H1 (cell line): ENCODE results near the gene ASTN1. TPM values are rescaled to one million over a fixed set of nuclear protein-coding genes. Genes with fewer than 3 reads are reported as not detected.

ENCODE experiments used
- CHD2 ChIP-seq: IDR thresholded peaks from 2 replicates; pipeline ENCODE4 v1.6.1; 2012; ENCODE audit warnings: low read length, improper control_type of control experiment
- CREB1 ChIP-seq: IDR thresholded peaks from 2 replicates; pipeline ENCODE4 v1.6.1; 2012; ENCODE audit warnings: inconsistent platforms
- EGR1 ChIP-seq: IDR thresholded peaks from 2 replicates; pipeline ENCODE4 v1.6.1; 2011; ENCODE audit warnings: low read depth, low read length, borderline replicate concordance
- HDAC6 ChIP-seq: IDR thresholded peaks from one replicate; pipeline ENCODE4 v1.7.1; 2012; ENCODE audit warnings: low read depth, mild to moderate bottlenecking, inconsistent platforms, low read length, moderate library complexity
- JUN ChIP-seq: IDR thresholded peaks from 2 replicates; pipeline ENCODE4 v1.6.1; 2011; ENCODE audit warnings: low read depth, mild to moderate bottlenecking, improper control_type of control experiment, low read length
- KDM5A ChIP-seq: fragments of 200-600 bp; IDR thresholded peaks from 2 replicates; pipeline ENCODE4 v1.7.1; 2012; ENCODE audit warnings: mild to moderate bottlenecking, low read length, inconsistent platforms, mixed read lengths
- MAFK ChIP-seq: IDR thresholded peaks from 2 replicates; pipeline ENCODE4 v1.6.1; 2012; ENCODE audit warnings: low read depth, mild to moderate bottlenecking, improper control_type of control experiment, low read length
- NANOG ChIP-seq: IDR thresholded peaks from 2 replicates; pipeline ENCODE4 v1.6.1; 2011; ENCODE audit warnings: low read length, low read depth, mild to moderate bottlenecking, inconsistent platforms; ENCODE audit not compliant: insufficient read depth, poor library complexity, severe bottlenecking
- POU5F1 ChIP-seq: IDR thresholded peaks from 2 replicates; pipeline ENCODE4 v1.6.1; 2011; ENCODE audit warnings: low read depth, mild to moderate bottlenecking, low read length, moderate library complexity
- RXRA ChIP-seq: IDR thresholded peaks from 2 replicates; pipeline ENCODE4 v1.6.1; 2011; ENCODE audit warnings: low read depth, mild to moderate bottlenecking, low read length, moderate library complexity; ENCODE audit not compliant: insufficient read depth
- SIRT6 ChIP-seq: IDR thresholded peaks from one replicate; pipeline ENCODE4 v1.7.1; 2012; ENCODE audit warnings: low read length, inconsistent platforms
- SIX5 ChIP-seq: IDR thresholded peaks from 2 replicates; pipeline ENCODE4 v1.6.1; 2011; ENCODE audit warnings: mild to moderate bottlenecking, low read depth, low read length
- SP1 ChIP-seq: IDR thresholded peaks from 2 replicates; pipeline ENCODE4 v1.6.1; 2011; ENCODE audit warnings: low read depth, low read length
- SP2 ChIP-seq: IDR thresholded peaks from 2 replicates; pipeline ENCODE4 v1.6.1; 2012; ENCODE audit warnings: mild to moderate bottlenecking, low read length, inconsistent platforms
- SP4 ChIP-seq: IDR thresholded peaks from 2 replicates; pipeline ENCODE4 v1.6.1; 2012; ENCODE audit warnings: low read length, inconsistent platforms
- TCF12 ChIP-seq: IDR thresholded peaks from 2 replicates; pipeline ENCODE4 v1.6.1; 2011; ENCODE audit warnings: low read depth, mild to moderate bottlenecking, low read length
- USF2 ChIP-seq: IDR thresholded peaks from 2 replicates; pipeline ENCODE4 v1.6.1; 2011; ENCODE audit warnings: low read length, improper control_type of control experiment
- polyA plus RNA-seq, 7 experiments: library from polyadenylated mRNA; depleted of rRNA in 3 of 7; stranded (reverse) in 5 of 7; unstranded in 2 of 7; fragments of >200 nt in 5 of 7; fragments of 200-250 nt in 2 of 7; gene quantifications; 1 replicate in 5 of 7; 2 replicates in 1 of 7; 4 replicates in 1 of 7; pipeline versions ENCODE4 v1.2.1 to v1.2.3, GENCODE V29; 2011 to 2013; ENCODE audit warnings: missing spikeins in 2 of 7, mixed read lengths in 2 of 7
- total RNA-seq: library from RNA; stranded (reverse); fragmentation: NEBNext Ultra II Directional; extraction: Animal tissue kit (Norgen Biotek cat#: 25700); gene quantifications from 2 replicates; pipeline ENCODE4 v1.2.1, GENCODE V29; 2021

The ASTN1 gene
- total and polyA plus RNA-seq, 2 of the 8 experiments (the other 6 are each of a cell fraction or from before 2014, with no cell fraction given): 2.9 to 4.1 TPM

- TF ChIP-seq NANOG (peak; percentile 90), MAFK (no peak), CHD2 (no peak), RXRA (no peak), SIRT6 (no peak), SIX5 (no peak), KDM5A (no peak), SP1 (no peak), POU5F1 (no peak), SP2 (no peak), JUN (no peak), TCF12 (no peak), USF2 (no peak), SP4 (no peak), HDAC6 (no peak), CREB1 (0 out of 2 replicates have a peak, but pooled peaks have one; percentile 12), EGR1 (no peak)
These were observed 167.9 kb downstream of the ASTN1 start (continued) for GRCh38 chr1:176996456-176997090.
